HL-60/S4 (cell line): Measurements from ENCODE around the gene EDN1.

Experiments
- in situ Hi-C: fragments of 300-500 bp; cut with MboI; formaldehyde crosslinking; loops from 2 replicates; pipeline ENCODE4 v1.14.3; 2022; ENCODE audit warnings: low sequenced_read_pairs

Gene EDN1

GRCh38 chr6:12269110-12269509 lies 21.1 kb upstream of the EDN1 start:
- in situ Hi-C loops, result no loop called here

GRCh38 chr6:12270551-12271230 lies 19.5 kb upstream of the EDN1 start:
- in situ Hi-C loops, result no loop called here

GRCh38 chr6:12271594-12271993 lies 18.6 kb upstream of the EDN1 start:
- in situ Hi-C loops, result no loop called here

- in situ Hi-C loops, result no loop called here
Measured at GRCh38 chr6:12271997-12272396, 18.2 kb upstream of the EDN1 start.

- in situ Hi-C loops, result no loop called here
Measured at GRCh38 chr6:12275107-12275506, 15.1 kb upstream of the EDN1 start.

GRCh38 chr6:12276930-12277315 lies 13.2 kb upstream of the EDN1 start:
- in situ Hi-C loops, result no loop called here

GRCh38 chr6:12277386-12277785 lies 12.8 kb upstream of the EDN1 start:
- in situ Hi-C loops, result no loop called here

- in situ Hi-C loops, result no loop called here
Measured at GRCh38 chr6:12278915-12279314, 11.2 kb upstream of the EDN1 start.

- in situ Hi-C loops, result no loop called here
Measured at GRCh38 chr6:12279322-12280091, 10.7 kb upstream of the EDN1 start.

- in situ Hi-C loops, result no loop called here
Measured at GRCh38 chr6:12280458-12280857, 9.7 kb upstream of the EDN1 start.

- in situ Hi-C loops, result no loop called here
Measured at GRCh38 chr6:12280902-12281301, 9.3 kb upstream of the EDN1 start.

GRCh38 chr6:12283904-12284303 lies 6.3 kb upstream of the EDN1 start:
- in situ Hi-C loops, result no loop called here

- in situ Hi-C loops, result no loop called here
Measured at GRCh38 chr6:12286373-12287110, 3.6 kb upstream of the EDN1 start.

GRCh38 chr6:12288211-12288618 lies 1.9 kb upstream of the EDN1 start:
- in situ Hi-C loops, result no loop called here

GRCh38 chr6:12288914-12289313 lies 1.2 kb upstream of the EDN1 start:
- in situ Hi-C loops, result no loop called here

GRCh38 chr6:12289365-12289919 lies 719 bp upstream of the EDN1 start:
- in situ Hi-C loops, result no loop called here

- in situ Hi-C loops, result no loop called here
Measured at GRCh38 chr6:12291071-12291838, 1.1 kb downstream of the EDN1 start.

- in situ Hi-C loops, result no loop called here
Measured at GRCh38 chr6:12291839-12292604, 1.9 kb downstream of the EDN1 start.

- in situ Hi-C loops, result no loop called here
Measured at GRCh38 chr6:12293235-12293930, 3.2 kb downstream of the EDN1 start.
